Heart left ventricle (tissue), 16 donors: Measurements from ENCODE around the gene DRD1. TPM values are rescaled to one million over a fixed set of nuclear protein-coding genes. Genes with fewer than 3 reads are reported as not detected.

Source experiments
- ATAC-seq, 4 donors: fragments of 200-7000 bp; cut with Tn5 transposase; one replicate each; pipeline ENCODE4 v1.9.1; 2020 to 2022; ENCODE audit warnings: moderate library complexity in 4 of 4, mild to moderate bottlenecking in 3 of 4, moderate number of reproducible peaks in 1 of 4
- DNase-seq, 5 donors: peaks; one replicate each; pipeline ENCODE4 v3.0.0-alpha.2; 2020
- H3K27ac ChIP-seq, 12 donors: fragments of 200-600 bp; sonication (generic) in 4 of 12; one replicate each; pipeline versions ENCODE4 v1.5.0 to v1.8.0; 2016 to 2022; ENCODE audit warnings: mild to moderate bottlenecking in 2 of 12
- H3K27me3 ChIP-seq, 9 donors: fragments of 200-600 bp; sonication (generic) in 2 of 9; one replicate each; pipeline versions ENCODE4 v1.5.1 to v1.8.0; 2016 to 2022; ENCODE audit warnings: mild to moderate bottlenecking in 3 of 9
- H3K36me3 ChIP-seq, 9 donors: fragments of 200-600 bp; sonication (generic) in 2 of 9; one replicate each; pipeline versions ENCODE4 v1.5.0 to v1.8.0; 2018 to 2022; ENCODE audit warnings: mild to moderate bottlenecking in 2 of 9
- H3K4me1 ChIP-seq, 12 donors: fragments of 200-600 bp; sonication (generic) in 4 of 12; one replicate each; pipeline versions ENCODE4 v1.5.0 to v1.8.0; 2016 to 2022; ENCODE audit warnings: mild to moderate bottlenecking in 3 of 12
- H3K4me3 ChIP-seq, 12 donors: fragments of 200-600 bp; sonication (generic) in 4 of 12; one replicate each; pipeline versions ENCODE4 v1.5.0 to v1.8.0; 2017 to 2022; ENCODE audit warnings: mild to moderate bottlenecking in 9 of 12, moderate library complexity in 4 of 12
- H3K9me3 ChIP-seq, 12 donors: fragments of 200-600 bp; sonication (generic) in 4 of 12; one replicate each; pipeline versions ENCODE4 v1.5.0 to v1.8.0; 2016 to 2022; ENCODE audit warnings: mild to moderate bottlenecking in 1 of 12
- CTCF ChIP-seq, 12 donors: fragments of 200-600 bp; sonication (generic) in 4 of 12; IDR thresholded peaks; one replicate each; pipeline versions ENCODE4 v1.5.0 to v1.8.0; 2018 to 2022; ENCODE audit warnings: antibody characterized with exemption in 12 of 12, mild to moderate bottlenecking in 5 of 12
- POLR2A ChIP-seq, 2 donors: fragments of 450-650 bp; IDR thresholded peaks; one replicate each; pipeline ENCODE4 v1.6.1; 2017; ENCODE audit warnings: antibody characterized with exemption in 2 of 2, mild to moderate bottlenecking in 2 of 2, moderate library complexity in 2 of 2
- WGBS, 4 donors: extraction: QIAGEN DNeasy Blood & Tissue Kit in 2 of 4; methylation state at CpG; one replicate each; pipeline versions ENCODE4 v1.1.5 to v1.1.7; 2013 to 2018; 5-methylcytosine and 5-hydroxymethylcytosine counted together
- intact Hi-C, 10 donors: fragments of 100-400 bp; cut with DNase I; formaldehyde crosslinking; loops; one replicate each; pipeline versions ENCODE4 v1.11.1 to v1.14.2; 2022
- polyA plus RNA-seq, 2 donors: library from polyadenylated mRNA; stranded (reverse); fragments of 200-250 nt; gene quantifications; one replicate each; pipeline ENCODE4 v1.2.3, GENCODE V29; 2013
- total RNA-seq, 9 donors: library from RNA; depleted of rRNA in 2 of 9; stranded (reverse); fragments of >200 nt in 2 of 9; fragmentation: NEBNext Ultra II Directional in 3 of 9; extraction: Animal tissue kit (Norgen Biotek cat#: 25700) in 3 of 9; gene quantifications; one replicate each; pipeline versions ENCODE4 v1.1.0 to v1.2.4, GENCODE V29; 2016 to 2023
- donor health status: ischemic (EF 13 %, LVEDD 7.1; RV severe dilation, severe dysfunction).
- donor health status: healthy with polysubstance abuse.
- donor health status: DM: no; HTN: yes; CAD: no.
- donor health status: DM: no; HTN: no; CAD: no.
- donor health status: ischemic (EF 25% LVEDD 6.9; RV normal size, moderate dysfunction).
- donor health status: ischemic (EF 25% LVEDD 5.7; RV mildly dilated, moderate dysfunction).
- donor health status: healthy.
- donor health status: DM: yes; HTN: yes; CAD: no.
- donor health status: ischemic (EF 35%, LVEDD 5.7; RV mildly dilated, moderate dysfunction).
- donor health status: nonischemic (EF 11% LVEDD 7.7; RV severe dilation, severe dysfunction).
- donor health status: DM: yes; HTN: yes; CAD: no.
- donor health status: PGD.
- donor health status: ischemic (EF 29% LVEDD 5.4; RV normal size, mild dysfunction).
- donor health status: nonischemic (EF 23%, LVEDD 6.1; RV moderate dilation, normal function).

Gene DRD1
- total and polyA plus RNA-seq, 11 donors: 0.07 to 0.11 (median 0.10) TPM; not detected in 8

GRCh38 chr5:175420383-175420782 lies 23.6 kb downstream of the DRD1 start:
- peaks cover 0 to 5% (median 0%) of the 10 kb centered on the region in 12 donors for H3K9me3 ChIP-seq
- no peaks in the 10 kb centered on the region for H3K36me3 ChIP-seq
- peaks cover 0 to 11% (median 0%) of the 10 kb centered on the region in 9 donors for H3K27me3 ChIP-seq
- no peak for TF ChIP-seq CTCF (IDR thresholded peaks at IDR 0.05)
- TF ChIP-seq POLR2A (IDR thresholded peaks at IDR 0.05): no peak
- H3K4me3 ChIP-seq: no peak overlapping the region
- no peak for DNase-seq
- ATAC-seq: no peak
- intact Hi-C loops: no loop called here
- H3K27ac ChIP-seq: no peak overlapping the region
- no peaks in the 10 kb centered on the region for H3K4me1 ChIP-seq

- no peak for ATAC-seq
- peaks cover 0 to 7% (median 0%) of the 10 kb centered on the region in 9 donors for H3K27me3 ChIP-seq
- no peak overlapping the region for H3K27ac ChIP-seq
- no peaks in the 10 kb centered on the region for H3K36me3 ChIP-seq
- H3K9me3 ChIP-seq: peaks cover 0 to 7% (median 0%) of the 10 kb centered on the region in 12 donors
- TF ChIP-seq POLR2A (IDR thresholded peaks at IDR 0.05) (no peak), CTCF (IDR thresholded peaks at IDR 0.05) (no peak)
- H3K4me3 ChIP-seq: no peak overlapping the region
- H3K4me1 ChIP-seq: no peaks in the 10 kb centered on the region
- DNase-seq: no peak
- intact Hi-C loops: no loop called here
- 96 to 98% (median 97%) methylated on average over 1 of the region's 1 CpG for WGBS, 4 donors
These were observed 25.7 kb downstream of the DRD1 start for GRCh38 chr5:175418251-175418650.

GRCh38 chr5:175417384-175417783 lies 26.6 kb downstream of the DRD1 start:
- Histone ChIP-seq H3K27me3 (peaks cover 0 to 7% (median 0%) of the 10 kb centered on the region in 9 donors), H3K4me1 (no peaks in the 10 kb centered on the region), H3K27ac (no peak overlapping the region), H3K4me3 (no peak overlapping the region), H3K36me3 (no peaks in the 10 kb centered on the region), H3K9me3 (peaks cover 0 to 7% (median 0%) of the 10 kb centered on the region in 12 donors)
- intact Hi-C loops: no loop called here
- WGBS, 4 donors: 55 to 66% (median 64%) methylated on average over 2 of the region's 2 CpGs
- no peak for TF ChIP-seq POLR2A (IDR thresholded peaks at IDR 0.05)
- TF ChIP-seq CTCF (IDR thresholded peaks at IDR 0.05): no peak
- ATAC-seq (no peak), DNase-seq (no peak)

DNA sequence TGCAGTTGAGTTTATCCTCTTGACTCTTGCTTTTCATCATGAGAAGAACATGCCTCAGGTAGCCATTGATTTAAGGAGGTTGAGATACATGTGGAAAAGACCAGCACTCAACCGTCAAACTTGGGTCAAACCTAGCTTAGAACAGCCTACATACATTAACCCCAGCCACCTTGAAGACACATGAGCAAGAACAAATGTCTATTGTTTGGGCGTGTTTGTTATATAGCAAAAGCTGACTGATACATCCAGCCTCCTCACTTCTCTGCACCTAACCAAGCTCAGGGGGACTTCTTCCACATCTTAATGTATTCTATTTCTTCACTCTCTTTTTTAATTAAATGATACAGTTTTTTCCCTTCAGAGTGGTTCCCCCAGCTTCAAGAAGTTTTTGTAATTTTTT lies 28.7 kb downstream of the DRD1 start:
- no peak overlapping the region for H3K27ac ChIP-seq
- 92 to 98% (median 95%) methylated on average over 2 of the region's 2 CpGs for WGBS, 4 donors
- no peak overlapping the region for H3K4me3 ChIP-seq
- H3K4me1 ChIP-seq: no peaks in the 10 kb centered on the region
- no peak for DNase-seq
- intact Hi-C loops: no loop called here
- TF ChIP-seq CTCF (IDR thresholded peaks at IDR 0.05) (no peak), POLR2A (IDR thresholded peaks at IDR 0.05) (no peak)
- no peak for ATAC-seq
- peaks cover 0 to 3% (median 0%) of the 10 kb centered on the region in 9 donors for H3K27me3 ChIP-seq
- H3K36me3 ChIP-seq: no peaks in the 10 kb centered on the region
- H3K9me3 ChIP-seq: peaks cover 0 to 7% (median 0%) of the 10 kb centered on the region in 12 donors
